Upper lobe of left lung (tissue), 6 donors: ENCODE results near the gene SRRM5. TPM values are rescaled to one million over a fixed set of nuclear protein-coding genes. Genes with fewer than 3 reads are reported as not detected.

Experiments used
- ATAC-seq, 2 donors: fragments of 200-7000 bp; cut with Tn5 transposase; one replicate each; pipeline ENCODE4 v1.9.1; 2022; ENCODE audit warnings: mild to moderate bottlenecking in 2 of 2, moderate library complexity in 2 of 2; ENCODE audit not compliant: low FRiP score in 2 of 2
- DNase-seq, 2 donors: peaks; one replicate each; pipeline ENCODE4 v3.0.0-alpha.2; 2019 to 2020
- H3K27ac ChIP-seq, 4 donors: fragments of 200-600 bp; sonication (generic); one replicate each; pipeline ENCODE4 v1.5.1; 2016 to 2019
- H3K27me3 ChIP-seq, 4 donors: fragments of 200-600 bp; sonication (generic); one replicate each; pipeline ENCODE4 v1.5.1; 2017 to 2019
- H3K36me3 ChIP-seq, 4 donors: fragments of 200-600 bp; sonication (generic); one replicate each; pipeline ENCODE4 v1.5.1; 2016 to 2019
- H3K4me1 ChIP-seq, 4 donors: fragments of 200-600 bp; sonication (generic); one replicate each; pipeline ENCODE4 v1.5.1; 2018 to 2019
- H3K4me3 ChIP-seq, 4 donors: fragments of 200-600 bp; sonication (generic); one replicate each; pipeline ENCODE4 v1.5.1; 2017 to 2019; ENCODE audit warnings: mild to moderate bottlenecking in 2 of 4, moderate library complexity in 1 of 4
- H3K9me3 ChIP-seq, 4 donors: fragments of 200-600 bp; sonication (generic); one replicate each; pipeline ENCODE4 v1.5.1; 2018 to 2019
- EP300 ChIP-seq, 4 donors: sonication (generic); formaldehyde crosslinking; IDR thresholded peaks; one replicate each; pipeline ENCODE4 v1.5.1; 2017; ENCODE audit warnings: antibody characterized with exemption in 4 of 4, control low read depth in 2 of 4
- POLR2A ChIP-seq, 4 donors: fragments of 450-650 bp; IDR thresholded peaks; one replicate each; pipeline ENCODE4 v1.5.1; 2016 to 2017; ENCODE audit warnings: antibody characterized with exemption in 4 of 4, mild to moderate bottlenecking in 2 of 4
- POLR2AphosphoS5 ChIP-seq, 2 donors: sonication (generic); formaldehyde crosslinking; IDR thresholded peaks; one replicate each; pipeline ENCODE4 v1.5.1; 2017; ENCODE audit warnings: antibody characterized with exemption in 2 of 2
- WGBS, 2 donors: methylation state at CpG; one replicate each; pipeline ENCODE4 v1.1.5; 2017 to 2018; 5-methylcytosine and 5-hydroxymethylcytosine counted together
- small RNA-seq, 4 donors: library from RNA; depleted of rRNA; stranded (forward); fragments of <200 nt; gene quantifications; one replicate each; pipeline ENCODE3, GENCODE V24; 2016
- total RNA-seq, 6 donors: library from RNA; depleted of rRNA in 4 of 6; stranded (reverse); fragments of >200 nt in 4 of 6; gene quantifications; one replicate each; pipeline versions ENCODE4 v1.1.0 to v1.2.1, GENCODE V29; 2016 to 2021
- TF ChIP-seq, protein P1 (sequence below), 6 experiments: fragments of 450-650 bp in 4 of 6; fragments of 200-600 bp in 2 of 6; sonication (generic) in 2 of 6; IDR thresholded peaks; one replicate each; pipeline ENCODE4 v1.5.1; 2016 to 2019; ENCODE audit warnings: antibody characterized with exemption in 6 of 6
- donor health status: DM: no; HTN: no; CAD: no; lungs with moderate emphysema.
- donor health status: DM: no; HTN: yes; CAD: no; lungs with severe emphysema.

The SRRM5 gene
- total RNA-seq, 6 donors from 2014 or later: 0.17 to 2.1 (median 0.30) TPM; not detected in 1

DNA sequence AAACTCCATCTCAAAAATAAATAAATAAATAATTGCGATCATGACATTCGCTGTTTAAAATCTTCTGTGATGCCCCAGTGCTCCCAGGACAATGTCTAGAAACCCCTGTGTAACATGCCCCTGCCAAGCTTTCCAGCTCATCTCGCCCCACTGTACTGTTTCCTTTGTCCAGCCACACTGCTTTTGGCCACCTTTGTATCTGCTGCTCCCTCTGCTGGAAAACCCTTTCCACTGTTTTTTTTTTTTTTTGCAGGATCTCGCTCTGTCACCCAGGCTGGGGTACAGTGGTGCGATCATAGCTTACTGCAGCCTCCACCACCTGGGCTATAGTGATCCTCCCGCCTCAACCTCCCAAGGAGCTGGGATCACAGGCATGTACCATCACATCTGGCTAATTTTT is 50.6 kb downstream of the SRRM5 start:
- TF ChIP-seq POLR2A (IDR thresholded peaks at IDR 0.05) (no peak), EP300 (IDR thresholded peaks at IDR 0.05) (no peak), POLR2AphosphoS5 (IDR thresholded peaks at IDR 0.05) (no peak)
- TF ChIP-seq, protein P1, sequence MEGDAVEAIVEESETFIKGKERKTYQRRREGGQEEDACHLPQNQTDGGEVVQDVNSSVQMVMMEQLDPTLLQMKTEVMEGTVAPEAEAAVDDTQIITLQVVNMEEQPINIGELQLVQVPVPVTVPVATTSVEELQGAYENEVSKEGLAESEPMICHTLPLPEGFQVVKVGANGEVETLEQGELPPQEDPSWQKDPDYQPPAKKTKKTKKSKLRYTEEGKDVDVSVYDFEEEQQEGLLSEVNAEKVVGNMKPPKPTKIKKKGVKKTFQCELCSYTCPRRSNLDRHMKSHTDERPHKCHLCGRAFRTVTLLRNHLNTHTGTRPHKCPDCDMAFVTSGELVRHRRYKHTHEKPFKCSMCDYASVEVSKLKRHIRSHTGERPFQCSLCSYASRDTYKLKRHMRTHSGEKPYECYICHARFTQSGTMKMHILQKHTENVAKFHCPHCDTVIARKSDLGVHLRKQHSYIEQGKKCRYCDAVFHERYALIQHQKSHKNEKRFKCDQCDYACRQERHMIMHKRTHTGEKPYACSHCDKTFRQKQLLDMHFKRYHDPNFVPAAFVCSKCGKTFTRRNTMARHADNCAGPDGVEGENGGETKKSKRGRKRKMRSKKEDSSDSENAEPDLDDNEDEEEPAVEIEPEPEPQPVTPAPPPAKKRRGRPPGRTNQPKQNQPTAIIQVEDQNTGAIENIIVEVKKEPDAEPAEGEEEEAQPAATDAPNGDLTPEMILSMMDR (IDR thresholded peaks at IDR 0.05): no peak
- Histone ChIP-seq H3K4me1 (peaks cover 10 to 20% (median 17%) of the 10 kb centered on the region in 4 donors), H3K36me3 (peaks cover 0 to 68% (median 25%) of the 10 kb centered on the region in 4 donors), H3K27ac (no peak overlapping the region), H3K27me3 (no peaks in the 10 kb centered on the region), H3K4me3 (no peak overlapping the region), H3K9me3 (no peaks in the 10 kb centered on the region)
- DNase-seq (no peak), ATAC-seq (no peak)
- WGBS, 2 donors: 90 to 93% methylated on average over 6 of the region's 6 CpGs

DNA sequence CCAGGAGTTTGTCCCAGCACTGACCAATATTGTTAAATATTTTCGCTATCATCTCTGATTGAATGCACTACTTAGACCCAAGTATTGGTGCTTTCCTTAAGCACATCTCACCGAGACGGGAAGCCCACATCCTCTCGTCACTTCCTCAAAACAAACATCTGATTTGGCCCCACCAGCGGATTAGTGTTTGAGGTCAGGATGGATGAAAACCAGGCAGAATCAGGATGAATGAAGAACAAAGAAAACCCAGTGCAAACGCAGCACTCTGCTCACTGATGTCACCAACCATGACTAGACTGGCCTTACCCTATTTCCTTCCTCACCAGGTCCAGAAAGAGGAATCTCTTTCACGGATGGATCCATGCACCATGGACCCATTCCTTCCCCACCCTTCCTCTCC is 52.1 kb downstream of the SRRM5 start:
- peak in 1 of 2 donors; percentile 38 for DNase-seq
- WGBS, 2 donors: 23 to 47% methylated on average over 7 of the region's 7 CpGs
- TF ChIP-seq, protein P1 (IDR thresholded peaks at IDR 0.05): no peak
- TF ChIP-seq EP300 (IDR thresholded peaks at IDR 0.05) (no peak), POLR2A (IDR thresholded peaks at IDR 0.05) (no peak), POLR2AphosphoS5 (IDR thresholded peaks at IDR 0.05) (no peak)

More for the DNA sequence above, 52.1 kb downstream of the SRRM5 start:
- no peak for ATAC-seq
- Histone ChIP-seq H3K4me1 (peaks cover 16 to 26% (median 21%) of the 10 kb centered on the region in 4 donors), H3K4me3 (no peak overlapping the region), H3K36me3 (peaks cover 0 to 59% (median 21%) of the 10 kb centered on the region in 4 donors), H3K27ac (peak overlapping the region in 3 of 4 donors; percentile 3 to 62 (median 57)), H3K9me3 (no peaks in the 10 kb centered on the region), H3K27me3 (no peaks in the 10 kb centered on the region)

Small RNAs within 50 kb of the gene (small RNA-seq; reads per million reads assigned to genes)
- gene RN7SL368P: 0 reads per million in 4 donors

Other genes starting within 250 kb of the SRRM5 start
- gene TEX101, start 197.2 kb upstream of the SRRM5 start, total RNA-seq: not detected
- gene LYPD3, start 146.5 kb upstream of the SRRM5 start, total RNA-seq: 10 to 100 TPM in 1 of 6 donors, under 1 TPM in 4, not detected in 1; 0.29 to 13.6 (median 0.39) TPM
- gene PHLDB3, start 107.3 kb upstream of the SRRM5 start, total RNA-seq: 10 to 100 TPM in 4 of 6 donors, 1 to 10 TPM in 2; 1.8 to 22.6 (median 13.8) TPM
- 10 to 100 TPM; 27.4 to 69.2 (median 41.4) TPM for gene ETHE1, start 84.9 kb upstream of the SRRM5 start, total RNA-seq
- gene ZNF575, start 78.9 kb upstream of the SRRM5 start, total RNA-seq: 1 to 10 TPM in 4 of 6 donors, under 1 TPM in 1, not detected in 1; 0.76 to 4.4 (median 2.7) TPM
- 10 to 100 TPM; 24.2 to 30.1 (median 26.4) TPM for gene XRCC1, start 36.6 kb upstream of the SRRM5 start, total RNA-seq
- gene PINLYP, start 36.3 kb upstream of the SRRM5 start, total RNA-seq: 1 to 10 TPM; 1.8 to 9.4 (median 4.1) TPM
- 10 to 100 TPM; 17.2 to 25.1 (median 23.2) TPM for gene IRGQ, start 16.0 kb upstream of the SRRM5 start, total RNA-seq
- 10 to 100 TPM in 3 of 6 donors, 1 to 10 TPM in 3; 3.1 to 15.6 (median 7.8) TPM for gene ZNF576, start 15.5 kb upstream of the SRRM5 start, total RNA-seq
- 10 to 100 TPM; 10.5 to 37.0 (median 31.4) TPM for gene ZNF428, start 7.5 kb downstream of the SRRM5 start, total RNA-seq
- 1 to 10 TPM; 6.2 to 9.2 (median 7.8) TPM for gene CADM4, start 27.8 kb downstream of the SRRM5 start, total RNA-seq
- 100 to 1,000 TPM in 4 of 6 donors, 10 to 100 TPM in 2; 48.4 to 179 (median 104) TPM for gene PLAUR, start 58.1 kb downstream of the SRRM5 start, total RNA-seq
- gene IRGC, start 104.0 kb downstream of the SRRM5 start, total RNA-seq: not detected
- 100 to 1,000 TPM in 1 of 6 donors, 10 to 100 TPM in 5; 23.0 to 119 (median 52.9) TPM for gene SMG9, start 142.9 kb downstream of the SRRM5 start, total RNA-seq
- 10 to 100 TPM in 3 of 6 donors, 1 to 10 TPM in 3; 4.7 to 43.0 (median 10.4) TPM for gene KCNN4, start 168.9 kb downstream of the SRRM5 start, total RNA-seq
- gene LYPD5, start 190.4 kb downstream of the SRRM5 start, total RNA-seq: 1 to 10 TPM; 2.7 to 9.9 (median 6.0) TPM
- gene ZNF283, start 215.2 kb downstream of the SRRM5 start, total RNA-seq: 10 to 100 TPM in 1 of 6 donors, 1 to 10 TPM in 5; 2.9 to 11.7 (median 6.7) TPM